SK-N-SH (cell line): Measurements from ENCODE around the gene ZNF683. TPM values are rescaled to one million over a fixed set of nuclear protein-coding genes. Genes with fewer than 3 reads are reported as not detected.

Experiments used
- CTCF ChIA-PET: fragments of 300-600, 350-600 bp; formaldehyde crosslinking; extraction: SDS; loops from one replicate; lab custom pipeline; 2021; lab: Yijun Ruan, JAX
- POLR2A ChIA-PET: fragments of 350-600 bp; sonication (Branson Sonifier 250); formaldehyde crosslinking; extraction: SDS; loops from one replicate; lab custom pipeline; 2020; ENCODE audit warnings: antibody characterized with exemption, inconsistent platforms; lab: Yijun Ruan, JAX
- DNase-seq: peaks from one replicate; pipeline ENCODE4 v3.0.0; 2012
- H2AFZ ChIP-seq: fragments of 200-600 bp; sonication (generic); 2 replicates; pipeline ENCODE4 v1.8.1; 2016; ENCODE audit warnings: antibody characterized with exemption, mild to moderate bottlenecking, low read depth
- H3F3A ChIP-seq: fragments of 200-600 bp; sonication (generic); replicated peaks from 2 replicates; pipeline ENCODE3; 2016; ENCODE audit warnings: antibody characterized with exemption, mild to moderate bottlenecking; ENCODE audit not compliant: insufficient read depth
- H3K27ac ChIP-seq, 2 experiments: fragments of 200-500 bp in 1 of 2; fragments of 200-600 bp in 1 of 2; sonication (Bioruptor generic) in 1 of 2; sonication (generic), shearing (Covaris generic) in 1 of 2; 2 replicates each; pipeline versions ENCODE4 v1.5.1 to v1.6.1; 2014 to 2016; ENCODE audit warnings: low read depth in 2 of 2, inconsistent platforms in 1 of 2, low read length in 1 of 2, mild to moderate bottlenecking in 1 of 2, mixed read lengths in 1 of 2
- H3K27me3 ChIP-seq: fragments of 200-600 bp; sonication (generic), shearing (Covaris generic); 2 replicates; pipeline ENCODE4 v1.6.1; 2016; ENCODE audit warnings: mixed run types; ENCODE audit not compliant: insufficient read depth
- H3K36me3 ChIP-seq, 2 experiments: fragments of 200-500 bp in 1 of 2; fragments of 200-600 bp in 1 of 2; sonication (Bioruptor generic) in 1 of 2; sonication (generic) in 1 of 2; replicated peaks in 1 of 2; 2 replicates each; pipeline versions ENCODE3 to v1.5.1; 2014 to 2016; ENCODE audit warnings: low read length in 1 of 2, mild to moderate bottlenecking in 1 of 2; ENCODE audit not compliant: insufficient read depth in 2 of 2, control insufficient read depth in 1 of 2
- H3K4me1 ChIP-seq, 2 experiments: fragments of 200-500 bp in 1 of 2; fragments of 200-600 bp in 1 of 2; sonication (Bioruptor generic) in 1 of 2; sonication (generic), shearing (Covaris generic) in 1 of 2; 2 replicates each; pipeline versions ENCODE4 v1.5.1 to v1.6.1; 2014 to 2016; ENCODE audit warnings: low read depth in 1 of 2, low read length in 1 of 2, mixed run types in 1 of 2; ENCODE audit not compliant: insufficient read depth in 2 of 2, control insufficient read depth in 1 of 2
- H3K4me2 ChIP-seq: fragments of 200-600 bp; sonication (generic), shearing (Covaris generic); 2 replicates; pipeline ENCODE4 v1.6.1; 2017; ENCODE audit warnings: mixed run types
- H3K4me3 ChIP-seq, 2 experiments: fragments of 200-500 bp in 1 of 2; fragments of 200-600 bp in 1 of 2; sonication (Bioruptor generic) in 1 of 2; sonication (generic), shearing (Covaris generic) in 1 of 2; 2 replicates each; pipeline versions ENCODE4 v1.5.1 to v1.8.1; 2014 to 2016; ENCODE audit warnings: low read depth in 2 of 2, inconsistent platforms in 1 of 2, low read length in 1 of 2, mild to moderate bottlenecking in 1 of 2, mixed read lengths in 1 of 2, moderate library complexity in 1 of 2
- H3K79me2 ChIP-seq: fragments of 200-600 bp; sonication (generic); 2 replicates; pipeline ENCODE4 v1.8.1; 2017; ENCODE audit warnings: mild to moderate bottlenecking; ENCODE audit not compliant: insufficient read depth
- H3K9ac ChIP-seq: fragments of 200-600 bp; sonication (generic); 2 replicates; pipeline ENCODE4 v1.6.1; 2017; ENCODE audit warnings: mixed run types
- H3K9me2 ChIP-seq: fragments of 200-600 bp; sonication (generic); 2 replicates; pipeline ENCODE4 v1.6.1; 2017; ENCODE audit warnings: mixed run types
- H3K9me3 ChIP-seq: fragments of 200-600 bp; sonication (generic); 2 replicates; pipeline ENCODE4 v1.6.1; 2017; ENCODE audit warnings: mixed run types, mild to moderate bottlenecking, moderate library complexity
- H4K20me1 ChIP-seq: fragments of 200-600 bp; sonication (generic); 2 replicates; pipeline ENCODE4 v1.6.1; 2017; ENCODE audit warnings: mild to moderate bottlenecking, mixed run types; ENCODE audit not compliant: insufficient read depth
- CHD2 ChIP-seq: fragments of 150-350 bp; IDR thresholded peaks from 2 replicates; pipeline ENCODE4 v1.6.1; 2018; ENCODE audit warnings: low read length; ENCODE audit not compliant: partially characterized antibody
- ELF1 ChIP-seq: IDR thresholded peaks from 2 replicates; pipeline ENCODE4 v1.4.0; 2012
- EP300 ChIP-seq, 2 experiments: IDR thresholded peaks; 2 replicates each; pipeline versions ENCODE4 v1.4.0 to v1.6.1; 2012; ENCODE audit warnings: borderline replicate concordance in 1 of 2, low read depth in 1 of 2, low read length in 1 of 2
- EZH2phosphoT487 ChIP-seq: fragments of 200-600 bp; sonication (generic); IDR thresholded peaks from 2 replicates; pipeline ENCODE4 v1.6.1; 2017; ENCODE audit warnings: low read depth, mixed run types, mild to moderate bottlenecking, antibody characterized with exemption, moderate library complexity, borderline replicate concordance
- FOXM1 ChIP-seq: IDR thresholded peaks from 2 replicates; pipeline ENCODE4 v1.4.0; 2012; ENCODE audit warnings: low read depth, mild to moderate bottlenecking
- JUND ChIP-seq: IDR thresholded peaks from 2 replicates; pipeline ENCODE4 v1.4.0; 2012
- NFIC ChIP-seq: IDR thresholded peaks from 2 replicates; pipeline ENCODE4 v1.4.0; 2012; ENCODE audit warnings: borderline replicate concordance
- NRF1 ChIP-seq: IDR thresholded peaks from 2 replicates; pipeline ENCODE4 v1.6.1; 2012; ENCODE audit warnings: low read depth, mild to moderate bottlenecking, low read length
- RAD21 ChIP-seq: IDR thresholded peaks from 2 replicates; pipeline ENCODE4 v1.6.1; 2012; ENCODE audit warnings: mild to moderate bottlenecking, low read length
- SMC3 ChIP-seq: IDR thresholded peaks from 2 replicates; pipeline ENCODE4 v1.6.1; 2012; ENCODE audit warnings: low read depth, low read length, improper control_type of control experiment
- TAF1 ChIP-seq: IDR thresholded peaks from 2 replicates; pipeline ENCODE4 v1.6.1; 2012; ENCODE audit warnings: low read depth, mild to moderate bottlenecking, low read length, moderate library complexity, borderline replicate concordance
- TEAD4 ChIP-seq: IDR thresholded peaks from 2 replicates; pipeline ENCODE4 v1.4.0; 2012; ENCODE audit warnings: mild to moderate bottlenecking, borderline replicate concordance; ENCODE audit not compliant: insufficient read depth
- WGBS: methylation state at CpG from one replicate; pipeline ENCODE4 v1.1.6; 2017; ENCODE audit warnings: low lambda C conversion rate; 5-methylcytosine and 5-hydroxymethylcytosine counted together
- polyA plus RNA-seq, 3 experiments: library from polyadenylated mRNA; depleted of rRNA; stranded (reverse); fragments of >200 nt; gene quantifications; 2 replicates each; pipeline ENCODE4 v1.2.3, GENCODE V29; 2012
- TF ChIP-seq, protein P1 (sequence below): IDR thresholded peaks from 2 replicates; pipeline ENCODE4; 2012
- TF ChIP-seq, protein P2 (sequence below): fragments of 150-350 bp; IDR thresholded peaks from 2 replicates; pipeline ENCODE4 v1.6.1; 2017; ENCODE audit warnings: antibody characterized with exemption, low read length, low read depth, borderline replicate concordance
- TF ChIP-seq, protein P3 (sequence below): IDR thresholded peaks from 2 replicates; pipeline ENCODE4 v1.4.0; 2012; ENCODE audit warnings: low read depth, borderline replicate concordance
- TF ChIP-seq, protein P4 (sequence below): fragments of 200-600 bp; sonication (generic); IDR thresholded peaks from 2 replicates; pipeline ENCODE4 v1.6.1; 2017; ENCODE audit warnings: antibody characterized with exemption, mild to moderate bottlenecking, moderate library complexity
- TF ChIP-seq, protein P5 (sequence below): fragments of 150-350 bp; IDR thresholded peaks from 2 replicates; pipeline ENCODE4 v1.6.1; 2016; ENCODE audit warnings: mild to moderate bottlenecking, low read depth, low read length

Gene ZNF683
- polyA plus RNA-seq, 1 of the 3 experiments (the other 2 are of a cell fraction): not detected

DNA sequence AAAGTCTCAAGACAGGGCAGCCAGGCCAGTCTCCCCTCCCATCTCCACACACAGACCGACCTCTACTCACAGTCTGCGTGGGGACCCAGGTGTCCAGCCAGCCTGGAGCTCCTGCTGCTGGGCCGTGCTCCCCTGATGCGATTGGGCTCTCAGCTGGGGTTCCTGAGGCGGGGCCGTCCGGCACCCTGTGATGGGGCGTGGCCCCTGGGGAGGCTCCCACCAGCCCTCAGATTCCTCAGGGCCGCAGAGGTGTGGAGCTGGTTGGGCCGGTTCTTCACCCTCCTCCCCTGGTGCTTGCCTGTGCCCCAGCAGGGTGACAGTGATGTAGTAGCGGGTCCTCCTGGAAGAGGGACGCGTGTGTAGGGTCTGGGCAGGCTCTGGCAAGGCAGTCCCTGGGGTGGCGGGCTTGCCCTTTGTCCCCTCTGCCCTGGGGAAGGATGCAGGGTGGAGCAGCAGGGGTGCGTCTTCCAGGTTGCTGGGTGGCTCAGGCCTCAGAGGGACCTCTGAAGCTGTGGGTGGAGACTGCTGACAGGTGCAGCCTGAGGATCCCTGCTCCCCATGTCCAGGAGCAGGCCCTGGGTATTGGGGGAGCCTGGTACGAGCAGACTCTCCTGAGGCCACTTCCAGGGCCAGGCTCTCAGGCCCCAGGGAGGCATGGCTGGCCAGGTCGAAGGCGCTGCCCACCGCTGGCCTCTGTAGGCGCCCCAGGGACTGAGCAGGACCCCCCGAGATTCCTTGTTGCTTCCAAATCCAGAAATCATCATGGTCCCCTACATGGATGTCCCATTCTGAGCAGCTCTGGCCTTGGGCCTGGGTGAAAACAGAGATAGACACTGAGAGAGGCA, 18.4 kb downstream of the ZNF683 start, which contains the start of gene CRYBG2 (continued):
- TF ChIP-seq, protein P1, sequence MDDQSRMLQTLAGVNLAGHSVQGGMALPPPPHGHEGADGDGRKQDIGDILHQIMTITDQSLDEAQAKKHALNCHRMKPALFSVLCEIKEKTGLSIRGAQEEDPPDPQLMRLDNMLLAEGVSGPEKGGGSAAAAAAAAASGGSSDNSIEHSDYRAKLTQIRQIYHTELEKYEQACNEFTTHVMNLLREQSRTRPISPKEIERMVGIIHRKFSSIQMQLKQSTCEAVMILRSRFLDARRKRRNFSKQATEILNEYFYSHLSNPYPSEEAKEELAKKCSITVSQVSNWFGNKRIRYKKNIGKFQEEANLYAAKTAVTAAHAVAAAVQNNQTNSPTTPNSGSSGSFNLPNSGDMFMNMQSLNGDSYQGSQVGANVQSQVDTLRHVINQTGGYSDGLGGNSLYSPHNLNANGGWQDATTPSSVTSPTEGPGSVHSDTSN: no peak
- TF ChIP-seq SMC3 (no peak), ELF1 (no peak)

DNA sequence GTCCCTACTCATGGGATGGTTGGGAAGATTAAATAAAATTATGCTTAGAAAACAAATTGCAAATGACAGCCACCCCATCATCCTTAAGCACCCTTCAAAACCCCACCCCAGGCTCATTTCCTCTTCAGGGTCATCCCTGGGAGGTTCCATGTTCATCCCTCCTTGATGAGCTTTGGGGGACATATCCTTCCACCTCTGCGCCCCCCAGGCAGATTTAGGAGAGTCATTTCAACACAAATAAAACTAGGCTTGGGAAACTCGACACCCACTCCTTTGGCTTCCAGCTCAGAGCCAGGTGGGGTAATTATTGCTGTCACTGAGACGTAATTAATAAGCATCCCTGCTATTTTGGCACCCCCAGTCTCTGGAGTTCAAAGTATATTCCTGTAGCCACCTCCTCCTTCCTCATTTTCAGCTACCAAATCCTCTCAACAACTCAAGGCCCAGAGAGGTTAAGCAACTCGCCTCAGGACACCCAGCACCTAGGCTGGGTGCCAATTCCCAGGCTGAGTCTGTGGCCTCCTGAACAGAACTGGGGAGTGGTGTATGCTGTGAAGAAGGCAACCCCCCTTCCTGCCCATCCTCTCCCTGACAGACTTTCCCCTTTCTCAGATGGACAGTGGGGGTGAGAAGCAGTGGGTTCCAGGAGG, 19.2 kb downstream of the ZNF683 start:
- no peak overlapping the region for H3K4me3 ChIP-seq
- H3K9ac ChIP-seq: no peak overlapping the region
- no peak for DNase-seq
- H3K4me1 ChIP-seq: no peaks in the 10 kb centered on the region
- ChIA-PET CTCF (interaction anchor here (1.0 to 11.9 kb wide), 5 partner anchors 10 to 120 kb away, joined by 3 to 99 read pairs (median 4); partner anchors contain the start of gene CEP85), POLR2A (no interaction called here)
- TF ChIP-seq SMC3 (no peak), NRF1 (no peak), EP300 (IDR thresholded peaks at IDR 0.05; ENCODE audit: borderline replicate concordance in 1 of 2, low read depth in 1 of 2, low read length in 1 of 2) (no peak), EZH2phosphoT487 (no peak), TAF1 (no peak), RAD21 (no peak), JUND (no peak), TEAD4 (no peak)
- TF ChIP-seq, protein P2, sequence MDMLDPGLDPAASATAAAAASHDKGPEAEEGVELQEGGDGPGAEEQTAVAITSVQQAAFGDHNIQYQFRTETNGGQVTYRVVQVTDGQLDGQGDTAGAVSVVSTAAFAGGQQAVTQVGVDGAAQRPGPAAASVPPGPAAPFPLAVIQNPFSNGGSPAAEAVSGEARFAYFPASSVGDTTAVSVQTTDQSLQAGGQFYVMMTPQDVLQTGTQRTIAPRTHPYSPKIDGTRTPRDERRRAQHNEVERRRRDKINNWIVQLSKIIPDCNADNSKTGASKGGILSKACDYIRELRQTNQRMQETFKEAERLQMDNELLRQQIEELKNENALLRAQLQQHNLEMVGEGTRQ: no peak
- no peaks in the 10 kb centered on the region for H3K36me3 ChIP-seq
- no peaks in the 10 kb centered on the region for H3F3A ChIP-seq
- no peak overlapping the region for H3K27ac ChIP-seq
- no peaks in the 10 kb centered on the region for H3K27me3 ChIP-seq
- H2AFZ ChIP-seq: no peak overlapping the region
- H3K9me2 ChIP-seq: no peaks in the 10 kb centered on the region
- H3K79me2 ChIP-seq: no peaks in the 10 kb centered on the region
- WGBS: 76% methylated on average over 4 of the region's 4 CpGs
- no peaks in the 10 kb centered on the region for H4K20me1 ChIP-seq
- H3K4me2 ChIP-seq: no peak overlapping the region
- no peaks in the 10 kb centered on the region for H3K9me3 ChIP-seq

DNA sequence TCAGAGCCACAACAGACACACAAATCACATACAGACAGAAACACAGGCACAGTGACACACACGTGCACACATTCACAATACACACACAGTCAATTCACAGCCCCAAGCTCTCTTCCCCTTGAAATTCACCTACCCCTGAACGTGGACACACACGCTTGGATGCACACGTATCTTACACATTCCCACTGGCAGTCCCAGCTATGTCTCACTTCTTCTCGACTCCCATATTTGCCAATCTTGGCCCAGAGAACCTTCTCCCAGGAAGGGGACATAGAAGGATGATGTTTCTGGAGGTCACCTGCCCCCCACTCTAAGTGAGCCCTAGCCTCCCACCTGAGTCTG, 20.2 kb downstream of the ZNF683 start:
- Histone ChIP-seq H3K4me3 (no peak overlapping the region), H3K4me2 (no peak overlapping the region), H3K79me2 (no peaks in the 10 kb centered on the region), H3K9ac (no peak overlapping the region), H3K9me3 (no peaks in the 10 kb centered on the region), H3K9me2 (no peaks in the 10 kb centered on the region), H3K27ac (no peak overlapping the region), H3K36me3 (no peaks in the 10 kb centered on the region), H2AFZ (no peak overlapping the region), H3K4me1 (no peaks in the 10 kb centered on the region), H4K20me1 (no peaks in the 10 kb centered on the region), H3F3A (no peaks in the 10 kb centered on the region), H3K27me3 (no peaks in the 10 kb centered on the region)
- DNase-seq: no peak
- ChIA-PET POLR2A (no interaction called here), CTCF (interaction anchor here (1.6 to 11.9 kb wide), 3 partner anchors 11 to 65 kb away, joined by 3 to 99 read pairs (median 21); no protein-coding TSS in a partner anchor)
- WGBS: 68% methylated on average over 5 of the region's 5 CpGs
- no peak for TF ChIP-seq CHD2
- no peak for TF ChIP-seq ELF1
- TF ChIP-seq NFIC: no peak
- no peak for TF ChIP-seq SMC3
- TF ChIP-seq FOXM1: no peak
- no peak for TF ChIP-seq JUND
- TF ChIP-seq, protein P3, sequence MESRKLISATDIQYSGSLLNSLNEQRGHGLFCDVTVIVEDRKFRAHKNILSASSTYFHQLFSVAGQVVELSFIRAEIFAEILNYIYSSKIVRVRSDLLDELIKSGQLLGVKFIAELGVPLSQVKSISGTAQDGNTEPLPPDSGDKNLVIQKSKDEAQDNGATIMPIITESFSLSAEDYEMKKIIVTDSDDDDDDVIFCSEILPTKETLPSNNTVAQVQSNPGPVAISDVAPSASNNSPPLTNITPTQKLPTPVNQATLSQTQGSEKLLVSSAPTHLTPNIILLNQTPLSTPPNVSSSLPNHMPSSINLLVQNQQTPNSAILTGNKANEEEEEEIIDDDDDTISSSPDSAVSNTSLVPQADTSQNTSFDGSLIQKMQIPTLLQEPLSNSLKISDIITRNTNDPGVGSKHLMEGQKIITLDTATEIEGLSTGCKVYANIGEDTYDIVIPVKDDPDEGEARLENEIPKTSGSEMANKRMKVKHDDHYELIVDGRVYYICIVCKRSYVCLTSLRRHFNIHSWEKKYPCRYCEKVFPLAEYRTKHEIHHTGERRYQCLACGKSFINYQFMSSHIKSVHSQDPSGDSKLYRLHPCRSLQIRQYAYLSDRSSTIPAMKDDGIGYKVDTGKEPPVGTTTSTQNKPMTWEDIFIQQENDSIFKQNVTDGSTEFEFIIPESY: no peak
- TF ChIP-seq, protein P4, sequence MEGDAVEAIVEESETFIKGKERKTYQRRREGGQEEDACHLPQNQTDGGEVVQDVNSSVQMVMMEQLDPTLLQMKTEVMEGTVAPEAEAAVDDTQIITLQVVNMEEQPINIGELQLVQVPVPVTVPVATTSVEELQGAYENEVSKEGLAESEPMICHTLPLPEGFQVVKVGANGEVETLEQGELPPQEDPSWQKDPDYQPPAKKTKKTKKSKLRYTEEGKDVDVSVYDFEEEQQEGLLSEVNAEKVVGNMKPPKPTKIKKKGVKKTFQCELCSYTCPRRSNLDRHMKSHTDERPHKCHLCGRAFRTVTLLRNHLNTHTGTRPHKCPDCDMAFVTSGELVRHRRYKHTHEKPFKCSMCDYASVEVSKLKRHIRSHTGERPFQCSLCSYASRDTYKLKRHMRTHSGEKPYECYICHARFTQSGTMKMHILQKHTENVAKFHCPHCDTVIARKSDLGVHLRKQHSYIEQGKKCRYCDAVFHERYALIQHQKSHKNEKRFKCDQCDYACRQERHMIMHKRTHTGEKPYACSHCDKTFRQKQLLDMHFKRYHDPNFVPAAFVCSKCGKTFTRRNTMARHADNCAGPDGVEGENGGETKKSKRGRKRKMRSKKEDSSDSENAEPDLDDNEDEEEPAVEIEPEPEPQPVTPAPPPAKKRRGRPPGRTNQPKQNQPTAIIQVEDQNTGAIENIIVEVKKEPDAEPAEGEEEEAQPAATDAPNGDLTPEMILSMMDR: no peak
- TF ChIP-seq, protein P5, sequence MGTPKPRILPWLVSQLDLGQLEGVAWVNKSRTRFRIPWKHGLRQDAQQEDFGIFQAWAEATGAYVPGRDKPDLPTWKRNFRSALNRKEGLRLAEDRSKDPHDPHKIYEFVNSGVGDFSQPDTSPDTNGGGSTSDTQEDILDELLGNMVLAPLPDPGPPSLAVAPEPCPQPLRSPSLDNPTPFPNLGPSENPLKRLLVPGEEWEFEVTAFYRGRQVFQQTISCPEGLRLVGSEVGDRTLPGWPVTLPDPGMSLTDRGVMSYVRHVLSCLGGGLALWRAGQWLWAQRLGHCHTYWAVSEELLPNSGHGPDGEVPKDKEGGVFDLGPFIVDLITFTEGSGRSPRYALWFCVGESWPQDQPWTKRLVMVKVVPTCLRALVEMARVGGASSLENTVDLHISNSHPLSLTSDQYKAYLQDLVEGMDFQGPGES: no peak
